HepG2 (cell line): ENCODE results near the gene DENND4B.

Experiments used
- EP300 ChIP-seq, 3 experiments: sonication (generic) in 1 of 3; formaldehyde crosslinking in 1 of 3; IDR thresholded peaks; 2 replicates each; pipeline versions ENCODE4 v1.5.1 to v1.6.1; 2011 to 2020; ENCODE audit warnings: low read depth in 2 of 3, low read length in 2 of 3, borderline replicate concordance in 1 of 3, improper control_type of control experiment in 1 of 3, mild to moderate bottlenecking in 1 of 3, missing genetic modification reagents in 1 of 3, moderate library complexity in 1 of 3
- POLR2A ChIP-seq, 2 experiments: IDR thresholded peaks; 2 replicates each; pipeline ENCODE4 v1.6.1; 2011; ENCODE audit warnings: low read depth in 2 of 2, low read length in 2 of 2, mild to moderate bottlenecking in 1 of 2, moderate library complexity in 1 of 2; ENCODE audit not compliant: insufficient read depth in 1 of 2
- TF ChIP-seq, protein P1 (sequence below): sonication (generic); formaldehyde crosslinking; IDR thresholded peaks from 2 replicates; pipeline ENCODE4 v1.5.0; 2020; ENCODE audit warnings: mild to moderate bottlenecking, missing genetic modification reagents, moderate library complexity
- TF ChIP-seq, protein P2 (sequence below): sonication (generic); formaldehyde crosslinking; IDR thresholded peaks from 2 replicates; pipeline ENCODE4 v1.4.0; 2020; ENCODE audit warnings: missing genetic modification reagents
- TF ChIP-seq, protein P3 (sequence below): sonication (generic); formaldehyde crosslinking; IDR thresholded peaks from 2 replicates; pipeline ENCODE4 v1.4.0; 2020; ENCODE audit warnings: missing genetic modification reagents, low read depth, mild to moderate bottlenecking, borderline replicate concordance

DNA sequence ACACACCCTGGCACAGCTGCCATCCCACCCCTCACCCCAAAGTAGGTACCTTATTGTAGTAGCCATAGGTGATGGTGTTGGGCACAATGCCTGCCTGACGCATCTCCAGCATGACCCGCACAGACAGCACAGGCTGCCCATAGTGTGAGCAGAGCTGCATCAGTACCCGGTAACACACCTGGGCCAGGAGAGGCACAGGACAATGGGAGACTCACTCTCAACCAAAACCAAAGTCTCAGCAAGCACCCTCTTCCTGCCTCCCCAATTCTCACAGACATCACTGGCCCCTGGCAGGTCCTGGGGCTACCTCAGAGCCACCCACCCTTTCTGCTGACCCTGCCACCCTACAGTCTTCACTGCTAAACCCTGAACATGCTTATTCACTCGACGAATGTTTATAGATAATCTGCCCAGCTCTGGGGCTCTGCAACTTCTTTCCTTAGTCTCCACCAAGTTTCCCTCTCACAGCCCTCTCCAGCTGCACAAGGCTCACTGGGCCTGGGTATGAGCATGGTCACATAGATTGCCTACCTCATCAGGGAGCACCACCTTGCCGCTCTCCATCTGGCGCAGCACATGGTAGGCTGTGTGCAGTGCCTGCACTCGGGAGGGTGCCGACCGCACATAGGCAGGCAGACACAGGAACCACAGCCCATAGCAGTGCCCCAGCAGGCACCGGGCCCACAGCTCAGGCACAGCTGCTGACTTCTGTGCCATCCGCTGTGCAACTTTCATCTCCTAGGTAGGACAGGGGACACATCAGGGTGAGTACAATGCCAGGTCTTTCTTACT lies 10.3 kb downstream of the DENND4B start:
- TF ChIP-seq, protein P1, sequence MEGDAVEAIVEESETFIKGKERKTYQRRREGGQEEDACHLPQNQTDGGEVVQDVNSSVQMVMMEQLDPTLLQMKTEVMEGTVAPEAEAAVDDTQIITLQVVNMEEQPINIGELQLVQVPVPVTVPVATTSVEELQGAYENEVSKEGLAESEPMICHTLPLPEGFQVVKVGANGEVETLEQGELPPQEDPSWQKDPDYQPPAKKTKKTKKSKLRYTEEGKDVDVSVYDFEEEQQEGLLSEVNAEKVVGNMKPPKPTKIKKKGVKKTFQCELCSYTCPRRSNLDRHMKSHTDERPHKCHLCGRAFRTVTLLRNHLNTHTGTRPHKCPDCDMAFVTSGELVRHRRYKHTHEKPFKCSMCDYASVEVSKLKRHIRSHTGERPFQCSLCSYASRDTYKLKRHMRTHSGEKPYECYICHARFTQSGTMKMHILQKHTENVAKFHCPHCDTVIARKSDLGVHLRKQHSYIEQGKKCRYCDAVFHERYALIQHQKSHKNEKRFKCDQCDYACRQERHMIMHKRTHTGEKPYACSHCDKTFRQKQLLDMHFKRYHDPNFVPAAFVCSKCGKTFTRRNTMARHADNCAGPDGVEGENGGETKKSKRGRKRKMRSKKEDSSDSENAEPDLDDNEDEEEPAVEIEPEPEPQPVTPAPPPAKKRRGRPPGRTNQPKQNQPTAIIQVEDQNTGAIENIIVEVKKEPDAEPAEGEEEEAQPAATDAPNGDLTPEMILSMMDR (CRISPR knock-in tag), result no peak
- TF ChIP-seq, protein P2, sequence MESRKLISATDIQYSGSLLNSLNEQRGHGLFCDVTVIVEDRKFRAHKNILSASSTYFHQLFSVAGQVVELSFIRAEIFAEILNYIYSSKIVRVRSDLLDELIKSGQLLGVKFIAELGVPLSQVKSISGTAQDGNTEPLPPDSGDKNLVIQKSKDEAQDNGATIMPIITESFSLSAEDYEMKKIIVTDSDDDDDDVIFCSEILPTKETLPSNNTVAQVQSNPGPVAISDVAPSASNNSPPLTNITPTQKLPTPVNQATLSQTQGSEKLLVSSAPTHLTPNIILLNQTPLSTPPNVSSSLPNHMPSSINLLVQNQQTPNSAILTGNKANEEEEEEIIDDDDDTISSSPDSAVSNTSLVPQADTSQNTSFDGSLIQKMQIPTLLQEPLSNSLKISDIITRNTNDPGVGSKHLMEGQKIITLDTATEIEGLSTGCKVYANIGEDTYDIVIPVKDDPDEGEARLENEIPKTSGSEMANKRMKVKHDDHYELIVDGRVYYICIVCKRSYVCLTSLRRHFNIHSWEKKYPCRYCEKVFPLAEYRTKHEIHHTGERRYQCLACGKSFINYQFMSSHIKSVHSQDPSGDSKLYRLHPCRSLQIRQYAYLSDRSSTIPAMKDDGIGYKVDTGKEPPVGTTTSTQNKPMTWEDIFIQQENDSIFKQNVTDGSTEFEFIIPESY (CRISPR knock-in tag), result no peak
- TF ChIP-seq, protein P3, sequence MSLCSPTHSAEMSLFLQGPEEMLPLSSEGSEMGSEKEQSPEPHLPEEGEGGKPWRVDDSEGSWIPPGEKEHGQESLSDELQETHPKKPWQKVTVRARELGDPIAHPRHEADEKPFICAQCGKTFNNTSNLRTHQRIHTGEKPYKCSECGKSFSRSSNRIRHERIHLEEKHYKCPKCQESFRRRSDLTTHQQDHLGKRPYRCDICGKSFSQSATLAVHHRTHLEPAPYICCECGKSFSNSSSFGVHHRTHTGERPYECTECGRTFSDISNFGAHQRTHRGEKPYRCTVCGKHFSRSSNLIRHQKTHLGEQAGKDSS, result no peak
- no peak for TF ChIP-seq EP300 (IDR thresholded peaks at IDR 0.05; ENCODE audit: low read depth in 2 of 2, low read length in 2 of 2)
- no peak for TF ChIP-seq EP300 (CRISPR knock-in tag; IDR thresholded peaks at IDR 0.05; ENCODE audit: borderline replicate concordance)
- TF ChIP-seq POLR2A (IDR thresholded peaks at IDR 0.05; ENCODE audit: insufficient read depth in 1 of 2, low read depth in 2 of 2, low read length in 2 of 2), result no peak
